ENCODE results near the gene SRRT.
"Not testable (repeated sequence)": the region's sequence is repeated elsewhere in the genome, so short reads cannot be mapped to it uniquely, and the experiment has no call there.

The SRRT gene

GRCh38 chr7:100854146-100854895 is 20.6 kb upstream of the SRRT start:
- DNase-seq (ENCODE audit: low spot score): no peak

- DNase-seq (ENCODE audit: low spot score): not testable (repeated sequence)
Measured at GRCh38 chr7:100854899-100855298, 20.0 kb upstream of the SRRT start.

- no peak for DNase-seq (ENCODE audit: low spot score)
Measured at GRCh38 chr7:100855515-100855914, 19.4 kb upstream of the SRRT start.

GRCh38 chr7:100856871-100857282 is 18.0 kb upstream of the SRRT start:
- no peak for DNase-seq (ENCODE audit: low spot score)

- DNase-seq (ENCODE audit: low spot score): no peak
Measured at GRCh38 chr7:100859856-100860255, 15.0 kb upstream of the SRRT start.

- DNase-seq (ENCODE audit: low spot score): no peak
Measured at GRCh38 chr7:100860702-100861615, 13.9 kb upstream of the SRRT start.

- no peak for DNase-seq (ENCODE audit: low spot score)
Measured at GRCh38 chr7:100861616-100861985, 13.3 kb upstream of the SRRT start.

GRCh38 chr7:100863406-100863950 is 11.4 kb upstream of the SRRT start:
- DNase-seq (ENCODE audit: low spot score): no peak

- peak; percentile 12 for DNase-seq (ENCODE audit: low spot score)
Measured at GRCh38 chr7:100864263-100864845, 10.5 kb upstream of the SRRT start.

GRCh38 chr7:100865372-100865911 is 9.5 kb upstream of the SRRT start:
- DNase-seq (ENCODE audit: low spot score): no peak

- DNase-seq (ENCODE audit: low spot score): no peak
Measured at GRCh38 chr7:100865938-100866728, 8.8 kb upstream of the SRRT start.

GRCh38 chr7:100866729-100867039 is 8.2 kb upstream of the SRRT start:
- DNase-seq (ENCODE audit: low spot score): no peak

GRCh38 chr7:100867040-100867775 is 7.7 kb upstream of the SRRT start, which contains the start of gene TRIP6:
TSS of gene TRIP6 (plus strand) at chr7:100867387. CDS start at chr7:100867498, 111 bp downstream.
- no peak for DNase-seq (ENCODE audit: low spot score)

- DNase-seq (ENCODE audit: low spot score): no peak
Measured at GRCh38 chr7:100867776-100868485, 7.0 kb upstream of the SRRT start.

- no peak for DNase-seq (ENCODE audit: low spot score)
Measured at GRCh38 chr7:100873599-100874299, 1.2 kb upstream of the SRRT start.

- DNase-seq (ENCODE audit: low spot score): no peak
Measured at GRCh38 chr7:100874300-100874576, 665 bp upstream of the SRRT start.

GRCh38 chr7:100875356-100875751 is 451 bp downstream of the SRRT start:
- DNase-seq (ENCODE audit: low spot score): peak; percentile 59

GRCh38 chr7:100878013-100878412 is 3.1 kb downstream of the SRRT start:
- no peak for DNase-seq (ENCODE audit: low spot score)

GRCh38 chr7:100878685-100879084 is 3.8 kb downstream of the SRRT start:
- no peak for DNase-seq (ENCODE audit: low spot score)
